CD14-positive monocyte (primary cell): Measurements from ENCODE around the gene MRPL34. TPM values are rescaled to one million over a fixed set of nuclear protein-coding genes. Genes with fewer than 3 reads are reported as not detected.

ENCODE experiments used
- DNase-seq, 3 donors: peaks; one replicate each; pipeline ENCODE4 v3.0.0-alpha.2; 2011 to 2022
- H2AFZ ChIP-seq: 2 replicates; pipeline ENCODE4 v1.6.0; 2012; ENCODE audit warnings: mild to moderate bottlenecking, low read depth, low read length, inconsistent platforms; ENCODE audit not compliant: insufficient read depth, poor library complexity, severe bottlenecking
- H3K27ac ChIP-seq, 2 donors: 1 replicate in 1 of 2; 2 replicates in 1 of 2; pipeline ENCODE4 v1.5.1; 2012 to 2013; ENCODE audit warnings: low read length in 2 of 2, control low read depth in 1 of 2, inconsistent platforms in 1 of 2, low read depth in 1 of 2, mild to moderate bottlenecking in 1 of 2
- H3K27me3 ChIP-seq, 2 donors: one replicate each; pipeline versions ENCODE4 v1.6.0 to v1.6.1; 2011 to 2013; ENCODE audit warnings: low read length in 2 of 2; ENCODE audit not compliant: control insufficient read depth in 2 of 2, insufficient read depth in 2 of 2
- H3K36me3 ChIP-seq, 2 donors: replicated peaks in 1 of 2; 1 replicate in 1 of 2; 2 replicates in 1 of 2; pipeline versions ENCODE4 v1.5.1 to v1.6.1; 2012 to 2013; ENCODE audit warnings: low read length in 2 of 2, control low read depth in 1 of 2, inconsistent platforms in 1 of 2, mild to moderate bottlenecking in 1 of 2; ENCODE audit not compliant: insufficient read depth in 2 of 2, control insufficient read depth in 1 of 2
- H3K4me1 ChIP-seq, 2 donors: 1 replicate in 1 of 2; 2 replicates in 1 of 2; pipeline versions ENCODE4 v1.5.1 to v1.6.1; 2012 to 2013; ENCODE audit warnings: low read length in 2 of 2, control low read depth in 1 of 2, inconsistent platforms in 1 of 2, mild to moderate bottlenecking in 1 of 2, moderate library complexity in 1 of 2; ENCODE audit not compliant: insufficient read depth in 2 of 2, control insufficient read depth in 1 of 2
- H3K4me2 ChIP-seq: replicated peaks from 2 replicates; pipeline ENCODE3; 2012; ENCODE audit warnings: low read length, moderate library complexity, mild to moderate bottlenecking; ENCODE audit not compliant: poor library complexity, severe bottlenecking; ENCODE audit errors: extremely low read depth
- H3K4me3 ChIP-seq, 3 experiments: fragments of 200-600 bp in 1 of 3; sonication (generic) in 1 of 3; replicated peaks in 1 of 3; 1 replicate in 2 of 3; 2 replicates in 1 of 3; pipeline ENCODE4 v1.5.1; 2011 to 2013; ENCODE audit warnings: low read length in 3 of 3, mild to moderate bottlenecking in 3 of 3, control low read depth in 2 of 3, low read depth in 2 of 3, inconsistent platforms in 1 of 3, moderate library complexity in 1 of 3
- H3K79me2 ChIP-seq: 2 replicates; pipeline ENCODE4 v1.6.0; 2012; ENCODE audit warnings: mild to moderate bottlenecking, control low read depth, inconsistent platforms, low read length, moderate library complexity; ENCODE audit not compliant: insufficient read depth
- H3K9ac ChIP-seq: 2 replicates; pipeline ENCODE4 v1.6.0; 2017; ENCODE audit warnings: low read length, mild to moderate bottlenecking; ENCODE audit not compliant: insufficient read depth, poor library complexity, severe bottlenecking
- H3K9me3 ChIP-seq, 2 donors: replicated peaks in 1 of 2; 1 replicate in 1 of 2; 2 replicates in 1 of 2; pipeline versions ENCODE4 v1.5.1 to v1.6.1; 2012 to 2013; ENCODE audit warnings: low read length in 2 of 2, control low read depth in 1 of 2; ENCODE audit not compliant: control insufficient read depth in 1 of 2, insufficient read depth in 1 of 2
- H4K20me1 ChIP-seq: 2 replicates; pipeline ENCODE4 v1.6.0; 2012; ENCODE audit warnings: mild to moderate bottlenecking, low read length, control low read depth, moderate library complexity; ENCODE audit not compliant: insufficient read depth
- H3K27ac Mint-ChIP-seq, 7 donors: one replicate each; pipeline ENCODE4 v1.8.0; 2020; ENCODE audit warnings: mild to moderate bottlenecking in 7 of 7, mixed read lengths in 7 of 7, moderate library complexity in 6 of 7, inconsistent platforms in 2 of 7
- H3K27me3 Mint-ChIP-seq, 3 donors: one replicate each; pipeline ENCODE4 v1.8.0; 2021 to 2022; ENCODE audit warnings: low read depth in 3 of 3, mild to moderate bottlenecking in 3 of 3, mixed read lengths in 3 of 3, moderate library complexity in 3 of 3, inconsistent platforms in 1 of 3
- H3K36me3 Mint-ChIP-seq, 2 donors: one replicate each; pipeline ENCODE4 v1.8.0; 2020; ENCODE audit warnings: mixed read lengths in 2 of 2, inconsistent platforms in 1 of 2, mild to moderate bottlenecking in 1 of 2
- H3K4me1 Mint-ChIP-seq: one replicate; pipeline ENCODE4 v1.8.0; 2020; ENCODE audit warnings: mild to moderate bottlenecking, mixed read lengths
- H3K4me3 Mint-ChIP-seq, 2 donors: one replicate each; pipeline ENCODE4 v1.8.0; 2020; ENCODE audit warnings: mild to moderate bottlenecking in 2 of 2, mixed read lengths in 2 of 2, moderate library complexity in 1 of 2
- H3K9me3 Mint-ChIP-seq, 7 donors: one replicate each; pipeline ENCODE4 v1.8.0; 2020 to 2022; ENCODE audit warnings: mixed read lengths in 7 of 7, mild to moderate bottlenecking in 6 of 7, moderate library complexity in 6 of 7, inconsistent platforms in 2 of 7
- CTCF ChIP-seq: fragments of 200-600 bp; IDR thresholded peaks from one replicate; pipeline ENCODE4 v1.8.0; 2022; ENCODE audit warnings: antibody characterized with exemption, mild to moderate bottlenecking
- WGBS: methylation state at CpG from one replicate; pipeline ENCODE4 v1.1.5; 2013; ENCODE audit warnings: missing lambda C conversion rate; ENCODE audit not compliant: insufficient coverage; 5-methylcytosine and 5-hydroxymethylcytosine counted together
- intact Hi-C, 2 donors: fragments of 100-400 bp; cut with micrococcal nuclease; formaldehyde crosslinking; loops; one replicate each; pipeline versions ENCODE4 v1.15.0 to v1.15.1; 2023
- polyA plus RNA-seq, 3 donors: library from polyadenylated mRNA; depleted of rRNA in 1 of 3; unstranded in 2 of 3; stranded (reverse) in 1 of 3; fragments of 300-500 nt in 2 of 3; fragments of >200 nt in 1 of 3; fragmentation: Illumina TruSeq in 2 of 3; gene quantifications; 1 replicate in 2 of 3; 2 replicates in 1 of 3; pipeline ENCODE4 v1.2.3, GENCODE V29; 2012 to 2021

MRPL34 gene
- polyA plus RNA-seq, 3 donors = 13.2 to 208 (median 155) TPM

GRCh38 chr19:17304386-17305215 is 1.1 kb upstream of the MRPL34 start:
- DNase-seq = no peak
- peaks cover 0 to 3% (median 0%) of the 10 kb centered on the region in 3 donors for H3K27me3 Mint-ChIP-seq
- Histone ChIP-seq H3K27ac (peak overlapping the region in 1 of 2 donors; percentile 82), H3K36me3 (peaks cover 0 to 2% of the 10 kb centered on the region in 2 donors), H3K9ac (no peak overlapping the region), H3K4me1 (peaks cover 44 to 52% of the 10 kb centered on the region in 2 donors), H3K79me2 (peaks cover 42% of the 10 kb centered on the region), H3K9me3 (no peaks in the 10 kb centered on the region), H3K4me2 (peak overlapping the region; percentile 80), H4K20me1 (peaks cover 18% of the 10 kb centered on the region), H3K27me3 (no peaks in the 10 kb centered on the region), H2AFZ (no peak overlapping the region), H3K4me3 (peak overlapping the region in 1 of 3 experiments; percentile 76)
- peak overlapping the region; percentile 67 to 93 (median 90) for H3K27ac Mint-ChIP-seq
- H3K4me1 Mint-ChIP-seq = peaks cover 35% of the 10 kb centered on the region
- intact Hi-C loops = loop anchor here in 1 of 2 donors (2.0 to 5.0 kb wide), 2 partner anchors 33 to 38 kb away; partner anchors contain the start of genes BABAM1 and GTPBP3
- peaks cover 0 to 1% (median 0%) of the 10 kb centered on the region in 7 donors for H3K9me3 Mint-ChIP-seq
- no peak for TF ChIP-seq CTCF
- peak overlapping the region; percentile 86 to 90 for H3K4me3 Mint-ChIP-seq
- WGBS = 85% methylated on average over 4 of the region's 12 CpGs
- peaks cover 5 to 15% of the 10 kb centered on the region in 2 donors for H3K36me3 Mint-ChIP-seq

DNA sequence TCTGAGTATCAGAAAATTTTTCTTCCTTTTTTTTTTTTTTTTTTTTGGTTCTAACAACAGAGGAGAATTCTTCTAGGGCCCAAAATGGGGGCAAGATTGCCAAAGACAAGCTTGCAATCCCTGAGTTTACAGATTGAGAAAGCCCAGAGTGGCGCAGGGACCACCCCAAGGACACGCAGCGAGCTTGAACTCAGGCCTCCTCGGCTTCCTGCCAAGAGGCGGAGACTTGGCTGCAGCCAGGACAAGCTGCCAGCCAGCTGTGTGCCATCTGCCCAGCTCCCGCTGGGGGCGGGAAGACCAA is 506 bp upstream of the MRPL34 start:
- intact Hi-C loops = loop anchor here in 1 of 2 donors (2.0 kb wide), 1 partner anchor 38 kb away; the partner anchor contains the start of gene BABAM1
- peak overlapping the region; percentile 67 to 93 (median 90) for H3K27ac Mint-ChIP-seq
- H3K36me3 ChIP-seq = peaks cover 0 to 2% of the 10 kb centered on the region in 2 donors
- peak overlapping the region; percentile 80 for H3K4me2 ChIP-seq
- H3K9ac ChIP-seq = no peak overlapping the region
- H2AFZ ChIP-seq = no peak overlapping the region
- H3K79me2 ChIP-seq = peaks cover 48% of the 10 kb centered on the region
- H3K4me1 ChIP-seq = peaks cover 50 to 57% of the 10 kb centered on the region in 2 donors
- peak overlapping the region in 2 of 3 experiments; percentile 75 to 76 for H3K4me3 ChIP-seq
- peak overlapping the region; percentile 86 to 90 for H3K4me3 Mint-ChIP-seq
- peaks cover 37% of the 10 kb centered on the region for H3K4me1 Mint-ChIP-seq
- peaks cover 5 to 11% of the 10 kb centered on the region in 2 donors for H3K36me3 Mint-ChIP-seq
- peaks cover 22% of the 10 kb centered on the region for H4K20me1 ChIP-seq
- 0% methylated on average over 7 of the region's 7 CpGs for WGBS
- DNase-seq = no peak
- TF ChIP-seq CTCF = no peak
- peaks cover 0 to 1% (median 0%) of the 10 kb centered on the region in 7 donors for H3K9me3 Mint-ChIP-seq
- H3K27me3 ChIP-seq = no peaks in the 10 kb centered on the region
- H3K27ac ChIP-seq = peak overlapping the region in 1 of 2 donors; percentile 82
- no peaks in the 10 kb centered on the region for H3K9me3 ChIP-seq
- peaks cover 0 to 3% (median 0%) of the 10 kb centered on the region in 3 donors for H3K27me3 Mint-ChIP-seq
